Omental fat pad (tissue), 4 donors: Measurements from ENCODE around the gene MYO9A. TPM values are rescaled to one million over a fixed set of nuclear protein-coding genes. Genes with fewer than 3 reads are reported as not detected.

ENCODE experiments used
- ATAC-seq: fragments of 150-250 bp; one replicate; pipeline ENCODE4 v1.9.1; 2016; ENCODE audit warnings: mild to moderate bottlenecking, moderate library complexity; ENCODE audit not compliant: low FRiP score
- DNase-seq: peaks from one replicate; pipeline ENCODE4 v3.0.0-alpha.2; 2019; ENCODE audit warnings: low spot score
- total RNA-seq, 4 donors: library from RNA; depleted of rRNA; stranded (reverse); fragments of >200 nt; gene quantifications; one replicate each; pipeline ENCODE4 v1.1.0, GENCODE V29; 2016
- TF ChIP-seq, protein P1 (sequence below), 3 donors: fragments of 450-650 bp; IDR thresholded peaks; one replicate each; pipeline ENCODE4 v1.5.1; 2016 to 2017; ENCODE audit warnings: antibody characterized with exemption in 3 of 3, mild to moderate bottlenecking in 3 of 3, moderate library complexity in 2 of 3

Gene MYO9A
- total RNA-seq, 4 donors from 2014 or later = 31.6 to 82.9 (median 48.7) TPM

GRCh38 chr15:71782422-71783165 is 335.4 kb downstream of the MYO9A start:
- no peak for ATAC-seq
- TF ChIP-seq, protein P1, sequence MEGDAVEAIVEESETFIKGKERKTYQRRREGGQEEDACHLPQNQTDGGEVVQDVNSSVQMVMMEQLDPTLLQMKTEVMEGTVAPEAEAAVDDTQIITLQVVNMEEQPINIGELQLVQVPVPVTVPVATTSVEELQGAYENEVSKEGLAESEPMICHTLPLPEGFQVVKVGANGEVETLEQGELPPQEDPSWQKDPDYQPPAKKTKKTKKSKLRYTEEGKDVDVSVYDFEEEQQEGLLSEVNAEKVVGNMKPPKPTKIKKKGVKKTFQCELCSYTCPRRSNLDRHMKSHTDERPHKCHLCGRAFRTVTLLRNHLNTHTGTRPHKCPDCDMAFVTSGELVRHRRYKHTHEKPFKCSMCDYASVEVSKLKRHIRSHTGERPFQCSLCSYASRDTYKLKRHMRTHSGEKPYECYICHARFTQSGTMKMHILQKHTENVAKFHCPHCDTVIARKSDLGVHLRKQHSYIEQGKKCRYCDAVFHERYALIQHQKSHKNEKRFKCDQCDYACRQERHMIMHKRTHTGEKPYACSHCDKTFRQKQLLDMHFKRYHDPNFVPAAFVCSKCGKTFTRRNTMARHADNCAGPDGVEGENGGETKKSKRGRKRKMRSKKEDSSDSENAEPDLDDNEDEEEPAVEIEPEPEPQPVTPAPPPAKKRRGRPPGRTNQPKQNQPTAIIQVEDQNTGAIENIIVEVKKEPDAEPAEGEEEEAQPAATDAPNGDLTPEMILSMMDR (IDR thresholded peaks at IDR 0.05) = no peak

GRCh38 chr15:71781965-71782265 is 336.0 kb downstream of the MYO9A start:
- TF ChIP-seq, protein P1 (IDR thresholded peaks at IDR 0.05) = no peak
- no peak for ATAC-seq

More at GRCh38 chr15:71782422-71783165, 335.4 kb downstream of the MYO9A start:
- no peak for DNase-seq

DNA sequence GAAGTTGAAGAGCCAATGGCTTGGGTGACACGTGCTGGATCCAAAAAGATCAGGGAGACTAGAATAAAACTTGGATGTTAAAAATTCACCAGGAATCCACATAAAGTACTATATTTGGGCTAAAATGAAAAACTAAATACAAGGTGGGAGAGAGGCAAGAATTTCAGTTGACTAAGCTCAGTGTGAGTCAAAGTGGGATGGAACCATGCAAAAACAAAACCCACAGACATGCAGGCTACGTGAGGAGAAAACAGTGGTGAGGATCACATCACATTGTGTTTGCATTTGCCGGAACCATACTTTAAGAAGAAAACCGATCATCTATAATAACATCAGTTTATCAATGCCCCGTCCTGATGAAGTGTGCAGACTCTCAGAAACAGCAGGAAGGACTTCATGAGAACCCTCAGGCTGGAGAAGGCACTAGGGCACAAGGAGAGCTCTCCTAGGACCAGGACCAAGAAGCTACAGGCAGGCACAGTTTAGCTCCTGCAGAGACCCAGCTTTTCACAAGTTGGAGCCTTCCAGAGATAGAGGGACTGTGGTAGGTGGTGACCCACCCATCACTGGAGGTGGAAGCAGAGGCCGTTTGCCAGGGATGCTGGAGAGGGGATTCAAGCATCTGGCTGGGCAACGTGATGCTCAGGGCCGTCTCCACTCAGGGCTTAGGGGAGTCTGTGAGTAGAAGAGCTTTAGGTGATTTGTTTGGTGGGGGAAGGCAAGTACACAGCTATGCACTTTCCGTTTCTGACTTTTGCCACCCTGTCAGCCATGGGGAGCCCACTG is 336.6 kb downstream of the MYO9A start:
- DNase-seq (no peak), ATAC-seq (no peak)
- TF ChIP-seq, protein P1 (IDR thresholded peaks at IDR 0.05) = no peak

More at GRCh38 chr15:71781965-71782265, 336.0 kb downstream of the MYO9A start:
- no peak for DNase-seq

GRCh38 chr15:71780115-71780976 is 337.6 kb downstream of the MYO9A start:
- ATAC-seq (no peak), DNase-seq (no peak)
- TF ChIP-seq, protein P1 (IDR thresholded peaks at IDR 0.05) = no peak

DNA sequence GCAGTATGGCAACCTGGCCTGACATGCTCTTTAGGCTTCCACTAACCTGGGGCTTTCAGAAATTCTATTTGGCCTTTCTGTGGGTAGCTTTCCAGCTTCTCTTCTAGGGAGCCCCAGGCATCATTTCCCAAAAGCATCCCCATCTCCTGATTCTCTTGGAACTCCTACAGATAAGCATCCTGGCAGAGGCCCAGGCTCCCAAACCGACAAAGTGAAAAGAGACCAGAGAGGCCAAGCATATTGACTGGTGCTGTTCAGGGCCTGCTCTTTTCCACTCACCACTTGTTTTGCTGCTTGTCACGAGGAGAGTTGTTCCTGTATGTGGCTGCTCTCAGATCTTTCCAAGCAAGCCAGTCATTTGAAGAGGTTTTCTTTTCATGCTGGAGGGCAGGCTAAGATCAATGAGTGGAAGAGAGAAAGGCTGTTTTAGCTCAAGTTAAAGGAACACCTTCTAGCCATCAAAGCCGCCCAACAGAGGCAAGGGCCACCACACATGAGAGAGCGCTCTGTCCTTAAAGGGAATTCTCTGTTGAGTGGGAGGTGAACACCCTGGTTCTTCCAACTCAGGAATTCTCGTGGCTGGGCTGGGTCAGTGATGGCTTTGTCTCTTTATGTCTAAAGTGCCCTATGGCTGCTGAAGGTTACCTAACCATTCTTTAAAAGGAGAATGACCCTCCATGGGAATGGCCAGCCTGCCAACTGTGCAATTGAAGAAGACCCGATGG is 338.7 kb downstream of the MYO9A start:
- no peak for DNase-seq
- no peak for ATAC-seq
- TF ChIP-seq, protein P1 (IDR thresholded peaks at IDR 0.05) = no peak

- no peak for ATAC-seq
- TF ChIP-seq, protein P1 (IDR thresholded peaks at IDR 0.05) = no peak
- no peak for DNase-seq
Measured at GRCh38 chr15:71777216-71777943, 340.6 kb downstream of the MYO9A start.
